ENCODE data around the gene MAGI2.

MAGI2 gene

GRCh38 chr7:78762625-78763024, 690.8 kb downstream of the MAGI2 start:
- H3K27me3 ChIP-seq (replicated peaks): no peaks in the 10 kb centered on the region
- no peaks in the 10 kb centered on the region for H3K36me3 ChIP-seq (replicated peaks)
- TF ChIP-seq, protein P1, sequence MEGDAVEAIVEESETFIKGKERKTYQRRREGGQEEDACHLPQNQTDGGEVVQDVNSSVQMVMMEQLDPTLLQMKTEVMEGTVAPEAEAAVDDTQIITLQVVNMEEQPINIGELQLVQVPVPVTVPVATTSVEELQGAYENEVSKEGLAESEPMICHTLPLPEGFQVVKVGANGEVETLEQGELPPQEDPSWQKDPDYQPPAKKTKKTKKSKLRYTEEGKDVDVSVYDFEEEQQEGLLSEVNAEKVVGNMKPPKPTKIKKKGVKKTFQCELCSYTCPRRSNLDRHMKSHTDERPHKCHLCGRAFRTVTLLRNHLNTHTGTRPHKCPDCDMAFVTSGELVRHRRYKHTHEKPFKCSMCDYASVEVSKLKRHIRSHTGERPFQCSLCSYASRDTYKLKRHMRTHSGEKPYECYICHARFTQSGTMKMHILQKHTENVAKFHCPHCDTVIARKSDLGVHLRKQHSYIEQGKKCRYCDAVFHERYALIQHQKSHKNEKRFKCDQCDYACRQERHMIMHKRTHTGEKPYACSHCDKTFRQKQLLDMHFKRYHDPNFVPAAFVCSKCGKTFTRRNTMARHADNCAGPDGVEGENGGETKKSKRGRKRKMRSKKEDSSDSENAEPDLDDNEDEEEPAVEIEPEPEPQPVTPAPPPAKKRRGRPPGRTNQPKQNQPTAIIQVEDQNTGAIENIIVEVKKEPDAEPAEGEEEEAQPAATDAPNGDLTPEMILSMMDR (IDR thresholded peaks at IDR 0.05; ENCODE audit: low read depth, low read length, missing control alignments): no peak
- no peak overlapping the region for H3K4me3 ChIP-seq (ENCODE audit: low read depth, low read length)
- in situ Hi-C loops (cut with HindIII; ENCODE audit: low pct_ligation_motif_present, low sequenced_read_pairs): no loop called here
- H3K27ac ChIP-seq: no peak overlapping the region
- DNase-seq: no peak

DNA sequence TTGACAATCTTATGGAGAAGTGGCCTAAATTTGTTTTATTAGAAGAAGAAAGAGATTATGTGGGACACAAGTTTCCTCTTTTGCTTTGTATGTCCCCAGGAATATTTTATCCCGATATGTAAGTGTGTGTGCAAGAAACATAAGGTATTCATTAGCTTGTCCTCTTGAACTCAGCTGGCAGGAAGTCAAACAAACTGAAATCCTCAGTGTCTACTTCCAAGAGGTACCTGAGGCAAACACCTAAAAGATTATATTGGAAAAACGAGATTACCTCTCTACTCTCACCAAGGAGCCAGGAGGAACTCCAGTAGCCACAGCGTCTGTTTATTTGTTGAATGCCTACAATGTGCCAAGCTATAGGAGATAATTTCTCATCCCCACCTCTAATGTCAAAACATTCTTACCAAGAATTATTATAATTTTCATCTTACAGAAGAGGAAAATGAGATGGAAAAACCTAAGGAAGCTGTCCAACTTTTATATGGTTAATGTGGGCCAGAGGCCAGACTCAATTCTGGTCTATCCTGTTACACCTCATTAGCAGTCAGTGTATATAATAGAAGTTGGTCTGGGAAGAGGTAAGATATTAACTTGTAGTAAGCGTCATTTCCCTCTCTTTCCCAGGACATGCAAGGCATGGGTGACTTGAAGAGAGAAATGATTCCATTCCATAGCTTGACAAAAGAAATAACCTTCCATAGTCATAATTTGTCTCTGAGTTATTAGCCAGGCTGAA, 692.7 kb downstream of the MAGI2 start:
- TF ChIP-seq, protein P1 (IDR thresholded peaks at IDR 0.05; ENCODE audit: low read depth, low read length, missing control alignments): no peak
- in situ Hi-C loops (cut with HindIII; ENCODE audit: low pct_ligation_motif_present, low sequenced_read_pairs): no loop called here
- H3K27ac ChIP-seq: no peak overlapping the region

DNA sequence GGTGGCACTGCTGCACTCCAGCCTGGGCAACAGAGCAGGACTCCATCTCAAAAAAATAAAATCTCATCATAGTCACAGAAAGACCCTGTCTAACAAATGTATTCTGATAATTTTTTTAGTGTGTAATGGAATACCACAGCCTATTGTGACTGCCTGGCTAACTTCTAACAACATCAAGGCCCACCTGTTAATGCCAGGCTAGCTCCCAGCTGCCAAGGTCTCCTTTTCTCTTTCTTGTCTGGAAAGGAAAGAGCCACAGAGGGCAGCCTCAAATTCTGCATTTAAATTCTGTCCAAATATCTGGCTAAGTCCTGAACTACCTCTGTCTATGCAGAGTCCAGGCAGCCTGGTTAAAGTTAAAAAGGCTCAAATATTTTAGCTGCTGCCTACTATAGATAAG, 700.9 kb downstream of the MAGI2 start:
- Histone ChIP-seq H3K27me3 (replicated peaks) (no peaks in the 10 kb centered on the region), H3K4me3 (ENCODE audit: low read depth, low read length) (no peak overlapping the region), H3K27ac (no peak overlapping the region), H3K36me3 (replicated peaks) (no peaks in the 10 kb centered on the region)
- TF ChIP-seq, protein P1 (IDR thresholded peaks at IDR 0.05; ENCODE audit: low read depth, low read length, missing control alignments): no peak
- in situ Hi-C loops (cut with HindIII; ENCODE audit: low pct_ligation_motif_present, low sequenced_read_pairs): no loop called here
- no peak for DNase-seq

More for the DNA sequence above, 692.7 kb downstream of the MAGI2 start:
- Histone ChIP-seq H3K4me3 (ENCODE audit: low read depth, low read length) (no peak overlapping the region), H3K27me3 (replicated peaks) (no peaks in the 10 kb centered on the region), H3K36me3 (replicated peaks) (no peaks in the 10 kb centered on the region)
- no peak for DNase-seq

DNA sequence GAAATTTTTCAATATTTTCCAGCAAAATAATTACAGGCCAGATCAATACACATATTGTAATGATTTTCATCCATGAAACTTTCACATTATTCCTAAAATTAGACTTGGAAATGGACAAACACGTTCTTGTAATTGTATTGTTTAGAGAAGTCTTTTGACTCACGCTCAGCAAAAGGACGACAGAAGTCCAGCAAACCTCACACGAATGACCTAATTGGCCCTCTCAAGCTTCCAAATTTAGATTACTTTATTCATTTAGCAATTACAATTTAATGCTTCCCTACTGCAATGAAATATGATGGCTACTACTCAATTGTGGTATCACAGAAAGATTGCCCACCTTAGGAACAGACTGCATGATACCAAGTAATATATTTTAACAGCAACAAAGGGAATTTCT, 702.2 kb downstream of the MAGI2 start:
- in situ Hi-C loops (cut with HindIII; ENCODE audit: low pct_ligation_motif_present, low sequenced_read_pairs): no loop called here
- Histone ChIP-seq H3K27ac (no peak overlapping the region), H3K4me3 (ENCODE audit: low read depth, low read length) (no peak overlapping the region), H3K27me3 (replicated peaks) (no peaks in the 10 kb centered on the region), H3K36me3 (replicated peaks) (no peaks in the 10 kb centered on the region)
- DNase-seq: no peak
- TF ChIP-seq, protein P1 (IDR thresholded peaks at IDR 0.05; ENCODE audit: low read depth, low read length, missing control alignments): no peak

DNA sequence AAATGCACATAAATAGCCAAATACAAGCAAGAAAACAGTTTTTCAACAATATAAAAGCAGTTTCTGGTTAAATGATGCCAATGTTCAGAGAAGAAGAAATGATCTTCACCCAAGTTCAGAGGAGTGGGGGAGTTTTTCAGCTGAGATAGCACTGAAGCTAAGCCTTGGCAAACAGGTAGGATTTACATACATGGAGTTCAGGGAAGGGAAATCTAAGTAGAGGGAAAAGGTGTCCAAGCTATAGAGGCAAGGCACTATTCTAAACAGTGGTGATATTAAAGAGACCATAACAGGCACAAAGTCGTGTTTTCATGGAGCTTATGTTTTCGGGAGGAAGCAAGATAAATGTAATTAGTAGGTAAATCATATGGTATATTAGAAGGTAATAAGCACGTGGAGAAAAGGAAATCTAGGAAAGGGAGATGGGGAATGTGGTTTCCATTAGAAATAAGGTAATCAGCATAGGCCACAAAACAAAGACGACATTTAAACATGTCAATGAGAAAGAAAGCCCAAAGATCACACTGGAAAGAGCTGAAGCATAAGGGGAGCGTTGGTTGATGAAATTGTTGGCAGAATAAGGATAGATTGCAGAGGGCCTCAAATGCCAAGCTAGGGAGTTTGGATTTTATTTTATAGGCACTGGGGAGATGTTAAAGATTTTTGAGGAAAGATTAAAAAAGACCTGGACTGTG, 704.3 kb downstream of the MAGI2 start:
- no peak overlapping the region for H3K27ac ChIP-seq
- DNase-seq: no peak
- in situ Hi-C loops (cut with HindIII; ENCODE audit: low pct_ligation_motif_present, low sequenced_read_pairs): no loop called here
- no peaks in the 10 kb centered on the region for H3K27me3 ChIP-seq (replicated peaks)
- TF ChIP-seq, protein P1 (IDR thresholded peaks at IDR 0.05; ENCODE audit: low read depth, low read length, missing control alignments): no peak
- no peak overlapping the region for H3K4me3 ChIP-seq (ENCODE audit: low read depth, low read length)
- no peaks in the 10 kb centered on the region for H3K36me3 ChIP-seq (replicated peaks)
